ENCODE measurements around the gene EIF3F.

Gene EIF3F

DNA sequence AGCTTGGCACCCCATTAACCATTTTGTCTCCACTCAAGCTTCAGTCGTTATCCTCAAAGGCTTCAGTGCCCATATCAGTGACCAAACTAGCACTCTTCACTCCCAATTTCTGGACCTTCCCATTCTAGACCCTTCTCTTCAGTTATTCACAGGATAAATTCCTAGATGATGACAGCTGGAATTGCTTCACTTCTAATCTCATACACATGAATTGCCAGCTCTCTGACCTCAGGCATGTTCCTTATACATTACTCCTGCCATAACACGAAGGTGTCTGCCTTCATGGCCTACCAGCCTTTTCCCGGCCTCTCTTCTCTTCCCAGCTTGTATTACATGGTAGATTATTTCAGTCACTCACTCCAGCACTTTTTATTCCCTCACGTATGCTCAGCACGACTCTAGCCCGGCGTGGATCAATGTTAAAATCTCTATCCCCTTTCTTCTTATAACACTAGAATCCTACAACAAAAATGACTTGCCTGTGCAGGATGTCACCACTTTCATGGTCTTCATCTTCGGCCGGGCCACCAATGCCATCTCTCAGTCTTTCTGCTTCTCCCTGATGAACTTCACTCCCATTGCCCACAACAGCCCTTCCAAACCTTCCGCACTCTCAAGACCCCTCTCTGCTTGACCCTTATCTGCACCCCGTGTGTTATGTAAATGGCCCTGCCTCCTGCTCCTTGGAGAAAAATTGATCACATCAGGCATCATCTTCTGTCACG is 36.9 kb downstream of the EIF3F start:
- no peak for DNase-seq

GRCh38 chr11:8025123-8025522 is 38.0 kb downstream of the EIF3F start:
- no peak for DNase-seq

DNA sequence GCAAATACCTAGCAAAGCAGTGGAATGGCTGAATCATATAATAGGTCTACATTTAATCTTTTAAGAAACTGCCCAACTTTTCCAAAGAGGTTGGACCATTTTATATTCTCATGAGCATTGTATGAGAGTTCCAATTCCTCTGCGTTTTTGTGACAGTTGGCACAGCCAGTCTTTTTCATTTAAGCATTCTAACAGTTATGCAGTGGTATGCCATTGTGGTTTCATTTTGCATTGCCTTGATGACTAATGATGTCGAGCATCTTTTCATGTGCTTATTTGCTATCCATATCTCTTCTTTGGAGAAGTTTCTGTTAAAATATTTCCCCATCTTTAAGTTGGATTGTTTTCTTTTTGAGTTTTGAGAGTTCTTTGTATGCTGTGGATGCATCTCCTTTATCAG is 38.7 kb downstream of the EIF3F start:
- DNase-seq, result no peak

DNA sequence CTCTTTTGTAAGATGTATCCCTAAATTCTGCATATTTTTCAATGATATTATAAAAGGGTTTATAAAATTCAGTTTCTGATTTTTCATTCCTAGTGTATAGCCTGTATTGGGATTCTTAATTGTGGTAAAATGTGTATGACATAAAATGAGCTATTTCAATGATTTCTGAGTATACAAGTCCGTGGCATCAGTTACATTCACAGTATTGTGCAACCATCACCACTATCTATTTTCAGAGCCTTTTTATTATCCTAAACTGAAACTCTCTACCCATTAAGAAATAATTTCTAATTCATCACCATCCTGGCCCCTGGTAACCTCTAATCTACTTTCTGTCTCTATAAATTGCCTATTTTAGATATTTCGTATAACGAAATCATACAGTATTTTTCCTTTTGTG is 39.8 kb downstream of the EIF3F start:
- DNase-seq, result no peak

DNA sequence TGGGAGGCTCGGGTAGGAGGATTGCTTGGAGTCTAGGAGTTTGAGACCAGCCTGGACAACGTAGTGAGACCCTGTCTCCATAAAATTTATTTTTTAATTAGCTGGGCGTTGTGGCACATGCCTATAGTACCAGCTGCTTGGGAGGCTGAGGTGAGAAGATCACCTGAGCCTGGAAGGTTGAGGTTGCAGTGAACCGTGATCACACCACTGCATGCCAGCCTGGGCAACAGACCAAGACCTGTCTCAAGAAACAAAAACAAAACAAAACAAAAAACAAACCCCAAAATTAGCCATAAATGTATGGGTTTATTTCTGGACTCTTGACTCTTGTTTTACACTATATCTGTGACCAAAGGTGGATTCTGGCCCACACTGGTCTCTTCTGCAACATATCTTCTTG is 41.6 kb downstream of the EIF3F start:
- no peak for DNase-seq

DNA sequence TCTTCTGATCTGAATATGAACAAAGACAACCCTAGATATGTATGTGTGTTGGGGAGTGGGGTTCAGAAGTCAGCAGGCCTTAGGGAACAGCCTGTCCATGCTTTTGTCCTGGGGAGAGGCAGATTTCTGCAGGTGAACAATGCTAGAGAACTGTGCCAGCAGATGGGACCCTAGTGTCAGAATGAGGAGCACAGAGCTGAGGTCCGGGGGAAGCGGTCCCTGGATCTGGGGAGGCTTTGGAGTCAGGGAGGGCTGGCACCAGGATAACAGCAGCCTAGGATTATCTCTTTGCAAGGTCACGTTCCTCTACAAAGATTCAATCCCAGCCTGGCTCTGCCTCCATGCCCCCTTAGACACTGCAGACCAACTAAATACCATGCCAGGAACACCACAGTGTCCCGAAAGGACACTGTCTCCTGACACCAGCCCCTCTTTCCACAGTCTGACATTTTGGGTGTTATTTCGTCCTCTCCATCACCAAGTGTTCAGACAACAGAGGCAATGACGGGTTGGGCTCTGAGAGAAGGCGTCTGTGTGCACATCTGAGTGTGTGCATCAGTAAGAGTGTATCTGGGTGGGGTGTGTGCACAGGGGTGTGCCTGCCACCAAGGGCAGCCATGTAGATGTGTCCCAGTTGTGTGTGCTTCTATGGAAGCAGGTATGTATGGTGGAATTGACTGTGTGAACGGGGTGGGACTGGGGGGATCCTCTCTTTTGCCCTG is 43.5 kb downstream of the EIF3F start:
- no peak for DNase-seq

- no peak for DNase-seq
These were observed 44.3 kb downstream of the EIF3F start for GRCh38 chr11:8031248-8032115.

DNA sequence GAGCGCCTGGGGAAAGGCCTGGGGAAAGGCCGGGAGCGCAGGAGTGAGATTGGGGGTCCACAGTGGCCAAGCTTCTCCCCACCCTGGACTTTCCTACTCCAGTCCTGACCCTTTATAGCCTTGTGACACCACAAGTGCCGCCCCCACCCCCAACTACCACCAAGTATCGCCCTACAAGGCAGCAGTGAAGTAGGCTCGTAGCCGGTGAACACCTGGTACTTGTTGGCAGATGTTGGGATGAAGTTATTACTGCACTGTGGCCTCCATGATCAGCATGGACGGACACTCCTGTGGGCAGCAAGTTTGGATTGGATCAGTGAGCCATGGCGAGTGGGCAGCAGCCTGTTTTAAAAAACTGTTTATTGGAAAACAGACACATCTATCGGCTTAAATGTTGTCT is 45.0 kb downstream of the EIF3F start:
- DNase-seq, result no peak

DNA sequence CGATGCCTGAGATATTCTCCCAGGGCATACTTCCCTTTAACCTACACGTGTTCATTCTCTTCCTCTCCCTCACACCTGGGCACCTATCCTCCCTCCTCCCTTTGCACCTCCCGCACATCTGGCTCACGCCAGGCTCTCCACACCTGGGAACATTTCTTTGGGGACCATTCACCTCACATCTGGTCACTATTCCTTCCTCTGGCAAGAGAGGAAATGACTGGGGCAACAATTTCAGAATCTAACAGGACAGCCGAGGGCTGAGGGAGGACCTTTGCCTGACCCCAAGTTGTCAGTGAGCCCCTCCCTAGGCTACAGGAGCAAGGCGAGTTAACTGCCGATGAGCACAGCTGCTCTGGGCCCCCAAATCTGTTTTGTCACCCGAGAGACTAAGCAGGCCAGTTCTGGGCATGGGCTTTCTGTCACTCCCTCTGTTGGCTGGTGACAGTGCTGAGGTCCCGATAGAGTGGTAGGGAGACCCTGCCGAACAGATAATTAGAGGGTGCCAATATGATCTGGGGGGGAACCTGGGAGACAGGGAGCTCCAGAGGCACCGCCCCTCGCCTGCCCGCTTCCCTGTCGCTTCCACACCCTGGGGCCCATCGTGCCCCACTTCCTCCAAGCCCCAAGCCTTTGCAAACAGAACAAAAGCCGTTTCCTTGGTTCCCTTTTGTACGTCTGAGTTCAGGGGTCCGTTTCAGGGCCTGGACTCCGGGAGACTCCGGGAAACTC is 45.6 kb downstream of the EIF3F start:
- DNase-seq, result no peak

- peak; percentile 76 for DNase-seq
These were observed 46.4 kb downstream of the EIF3F start for GRCh38 chr11:8033305-8034105.

GRCh38 chr11:8034106-8034585 is 47.0 kb downstream of the EIF3F start:
- DNase-seq, result no peak

DNA sequence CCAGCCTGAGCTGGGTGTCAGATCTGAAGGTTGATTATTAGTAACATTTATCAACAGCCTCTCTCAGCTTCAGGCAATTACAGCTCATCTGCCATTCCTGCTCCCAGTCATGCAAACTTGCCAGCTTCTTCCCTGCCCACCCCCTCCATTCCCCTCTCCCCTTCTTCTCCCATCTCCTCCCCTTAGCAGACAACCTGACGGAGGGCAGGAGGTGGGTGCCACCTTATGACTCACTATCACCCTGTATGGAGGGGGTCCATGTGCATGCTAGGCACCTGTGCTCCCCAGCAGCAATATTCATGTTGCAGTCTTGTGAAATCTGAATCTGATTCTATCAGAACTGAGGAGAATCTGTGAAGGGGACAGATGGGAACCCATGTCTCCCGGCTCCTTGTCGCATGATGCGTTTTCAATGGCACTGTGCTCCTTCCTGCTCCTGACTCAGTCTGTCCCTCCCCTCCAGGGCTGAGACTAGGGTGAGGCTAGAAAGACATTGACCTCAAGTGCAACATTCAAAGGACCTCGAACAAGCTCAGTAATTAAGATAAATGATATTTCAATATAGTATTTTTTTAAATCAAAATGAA is 47.6 kb downstream of the EIF3F start:
- no peak for DNase-seq

DNA sequence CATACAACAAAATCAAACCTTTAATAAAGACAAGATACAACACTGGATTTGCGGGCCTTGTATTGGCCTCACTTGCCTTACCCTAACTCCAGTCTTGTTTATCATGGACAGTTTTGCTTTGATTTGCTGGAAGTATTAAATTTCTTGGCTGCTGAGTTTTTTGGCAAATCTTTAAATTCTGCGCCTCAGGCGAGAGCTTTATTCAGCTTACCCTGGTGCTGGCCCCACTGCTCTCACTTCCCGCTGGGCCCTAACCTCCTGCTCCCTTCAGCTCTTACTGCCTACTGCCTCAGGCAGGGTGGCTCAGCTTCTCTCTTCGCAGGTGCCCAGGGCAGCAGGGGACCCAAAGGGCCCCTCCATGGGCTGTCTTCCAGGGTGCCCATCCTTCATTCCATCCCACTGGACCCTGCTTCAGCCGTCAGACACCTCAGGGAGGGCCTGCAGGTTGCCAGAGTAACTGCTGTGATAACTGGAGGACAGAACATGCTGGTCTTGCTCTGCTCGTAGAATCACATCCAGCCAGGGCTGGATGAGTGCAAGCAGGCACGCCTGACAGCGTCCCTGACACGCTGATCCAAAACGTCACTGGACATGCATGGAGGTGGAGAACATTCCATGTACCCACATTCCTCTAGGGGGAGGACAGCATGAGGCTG is 48.2 kb downstream of the EIF3F start:
- no peak for DNase-seq

DNA sequence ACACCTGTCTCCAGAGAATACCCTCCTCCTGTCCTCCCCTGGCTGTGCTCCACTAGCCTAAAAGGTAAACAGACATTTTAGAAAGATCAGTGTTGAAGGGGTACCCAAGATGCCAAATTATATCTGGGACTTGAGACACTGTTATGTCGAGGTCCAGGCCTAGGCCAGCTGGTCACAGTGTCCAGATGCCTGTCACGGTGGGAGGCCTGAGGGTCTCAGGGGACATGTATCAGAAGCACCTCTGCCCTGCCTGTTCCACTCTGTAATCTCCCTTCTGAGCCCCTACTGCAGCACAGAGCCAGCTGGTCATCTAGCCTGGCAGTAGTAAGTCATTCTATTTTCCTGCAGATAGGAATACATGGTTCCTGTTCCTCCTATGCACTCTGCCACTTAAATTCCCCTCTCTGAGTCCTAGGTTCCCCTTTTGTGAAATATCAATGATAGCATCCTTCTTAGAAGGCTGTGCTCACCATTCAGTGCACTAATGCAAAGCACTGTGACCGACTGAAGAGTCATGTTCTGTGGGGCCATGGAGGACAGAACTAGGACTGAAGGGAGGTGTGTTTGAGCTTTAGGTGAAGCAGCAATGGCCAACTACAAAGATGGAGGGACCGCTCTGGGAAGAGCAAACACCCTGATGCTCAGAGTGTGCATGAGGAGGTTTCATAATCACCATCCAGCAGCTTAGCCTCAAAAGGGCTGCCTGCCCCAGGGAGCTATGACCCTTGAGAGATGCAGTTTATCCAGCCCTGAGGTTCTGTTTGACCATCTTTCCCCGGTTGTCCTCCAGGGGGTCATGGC is 49.1 kb downstream of the EIF3F start:
- no peak for DNase-seq

DNA sequence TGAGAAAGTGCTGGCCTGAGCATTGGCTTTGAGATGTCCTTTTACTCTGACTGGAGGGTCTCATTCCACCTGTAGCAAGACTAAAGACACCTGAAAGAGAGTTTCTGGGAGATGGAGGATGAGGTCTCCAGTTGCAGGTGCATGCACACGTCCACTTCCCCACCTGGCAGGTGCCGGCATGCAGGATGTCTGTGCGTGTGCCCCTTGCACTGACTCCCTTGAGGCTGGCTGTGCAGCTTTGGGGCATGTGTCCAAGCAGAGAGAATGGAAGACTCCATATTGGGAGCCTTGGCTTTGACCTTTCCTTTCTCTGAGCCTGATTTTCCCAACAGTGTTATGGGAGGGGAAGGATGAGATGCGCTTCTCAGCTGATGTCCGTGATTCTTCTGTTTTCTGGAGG is 49.8 kb downstream of the EIF3F start:
- DNase-seq, result no peak

DNA sequence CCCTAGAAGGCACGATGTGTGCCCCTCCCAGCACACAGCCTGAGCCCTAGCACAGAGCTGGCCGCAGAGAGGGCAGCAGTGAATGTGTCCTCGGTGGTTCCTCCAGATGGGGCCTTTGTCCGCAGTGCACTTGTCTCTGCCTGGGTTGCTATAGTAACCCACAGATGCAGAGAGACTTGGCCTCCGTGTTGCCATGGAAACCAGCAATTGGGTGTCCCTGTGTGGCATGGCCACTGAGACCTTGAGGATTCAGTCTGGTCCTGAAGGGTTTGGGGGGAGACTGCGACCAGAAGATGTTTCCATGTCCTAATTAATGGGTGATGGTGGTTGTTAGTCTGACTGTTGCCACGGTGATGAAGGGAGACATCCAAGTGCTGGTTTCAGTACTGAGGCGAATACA is 51.3 kb downstream of the EIF3F start:
- DNase-seq, result peak; percentile 78

GRCh38 chr11:8038811-8039529 is 51.8 kb downstream of the EIF3F start:
- DNase-seq, result no peak

GRCh38 chr11:8039530-8040260 is 52.6 kb downstream of the EIF3F start:
- DNase-seq, result no peak

Data from DMS53 (cell line).